EL (cell line): Measurements from ENCODE around the gene TGFBR3.

Experiments used
- DNase-seq: peaks from one replicate; pipeline ENCODE4 v3.0.0-alpha.2; 2016

The TGFBR3 gene

DNA sequence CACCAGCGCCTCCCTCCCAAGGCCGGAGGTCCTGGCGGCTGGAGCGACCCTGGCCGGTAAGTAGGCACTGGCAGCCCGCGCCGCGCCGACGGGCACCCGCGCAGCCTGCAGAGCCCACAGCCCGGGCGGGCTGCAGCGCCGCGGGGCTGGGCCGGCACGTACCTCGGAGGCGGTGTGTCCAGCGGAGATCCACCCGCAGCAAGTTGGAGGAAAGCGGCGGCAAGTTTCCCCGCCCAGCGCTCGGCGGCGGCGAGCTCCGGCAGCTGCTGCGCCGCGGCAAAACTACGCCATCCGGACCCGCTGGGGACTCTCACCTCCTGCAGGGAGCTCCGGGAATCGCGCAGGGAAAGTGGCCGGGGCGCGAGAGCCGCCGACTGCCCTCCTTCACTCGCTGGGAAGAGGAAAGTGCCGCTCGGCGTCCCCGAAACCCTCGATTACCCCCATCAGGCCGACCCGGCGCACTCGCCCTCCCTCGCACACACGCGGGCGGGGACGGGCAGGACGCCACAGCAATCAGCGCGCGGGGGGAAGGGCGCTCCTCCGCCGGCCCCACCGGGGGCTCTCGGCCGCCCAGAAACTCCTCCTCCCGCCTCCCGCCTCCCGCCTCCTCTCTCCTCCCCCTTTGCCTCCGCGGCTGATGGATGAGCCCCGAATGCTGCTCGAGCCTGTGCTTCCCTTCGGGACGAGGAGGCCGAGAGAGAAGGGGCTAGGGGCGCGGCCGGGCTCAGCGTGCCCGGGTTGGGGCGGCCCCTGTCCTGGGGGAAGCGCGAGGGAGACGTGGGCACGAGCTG lies at the start of gene TGFBR3:
TSS of gene TGFBR3 (minus strand) at position 436 of the 791 bp plus-strand sequence. CDS start 24,620 bp downstream, outside the sequence.
- DNase-seq, result peak; percentile 93

DNA sequence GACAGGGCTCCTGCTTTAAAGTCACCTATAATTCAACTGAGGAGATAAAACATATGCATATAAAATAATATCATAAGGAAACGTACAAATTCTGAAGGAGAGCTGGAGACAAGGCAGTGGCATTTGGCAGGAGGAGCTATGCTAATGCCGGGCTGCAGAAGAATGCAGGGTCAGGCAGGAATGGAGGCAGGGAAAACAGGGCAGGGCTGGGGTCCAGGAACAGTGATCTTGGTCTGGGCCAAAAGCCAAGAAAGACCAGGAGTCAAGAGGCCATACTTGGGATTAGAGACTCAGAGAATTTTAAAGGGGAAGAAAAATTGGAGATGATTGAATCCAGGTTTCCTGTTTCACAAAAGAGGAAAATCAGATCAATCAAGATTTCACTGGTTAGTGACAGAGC lies 43.3 kb upstream of the TGFBR3 start:
- DNase-seq, result peak; percentile 17

DNA sequence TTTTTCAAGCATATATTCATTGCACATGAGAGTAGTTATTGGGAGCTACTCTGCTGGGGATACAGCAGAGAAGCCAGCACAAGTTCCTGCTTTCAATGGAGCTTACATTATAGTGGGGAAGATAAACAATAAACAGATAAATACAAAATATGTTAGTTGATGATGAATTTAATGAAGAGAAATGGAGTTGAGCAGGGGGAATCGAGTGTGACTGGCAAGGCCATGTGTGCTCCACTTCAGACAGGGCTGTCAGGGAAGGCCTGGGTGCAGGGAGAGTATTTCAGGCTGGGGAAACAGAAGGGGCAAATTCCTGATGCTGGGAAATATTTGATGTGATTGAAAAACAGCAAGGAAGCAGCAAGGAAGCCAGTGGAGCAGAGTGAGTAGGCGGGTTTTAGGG lies 42.1 kb upstream of the TGFBR3 start:
- no peak for DNase-seq

DNA sequence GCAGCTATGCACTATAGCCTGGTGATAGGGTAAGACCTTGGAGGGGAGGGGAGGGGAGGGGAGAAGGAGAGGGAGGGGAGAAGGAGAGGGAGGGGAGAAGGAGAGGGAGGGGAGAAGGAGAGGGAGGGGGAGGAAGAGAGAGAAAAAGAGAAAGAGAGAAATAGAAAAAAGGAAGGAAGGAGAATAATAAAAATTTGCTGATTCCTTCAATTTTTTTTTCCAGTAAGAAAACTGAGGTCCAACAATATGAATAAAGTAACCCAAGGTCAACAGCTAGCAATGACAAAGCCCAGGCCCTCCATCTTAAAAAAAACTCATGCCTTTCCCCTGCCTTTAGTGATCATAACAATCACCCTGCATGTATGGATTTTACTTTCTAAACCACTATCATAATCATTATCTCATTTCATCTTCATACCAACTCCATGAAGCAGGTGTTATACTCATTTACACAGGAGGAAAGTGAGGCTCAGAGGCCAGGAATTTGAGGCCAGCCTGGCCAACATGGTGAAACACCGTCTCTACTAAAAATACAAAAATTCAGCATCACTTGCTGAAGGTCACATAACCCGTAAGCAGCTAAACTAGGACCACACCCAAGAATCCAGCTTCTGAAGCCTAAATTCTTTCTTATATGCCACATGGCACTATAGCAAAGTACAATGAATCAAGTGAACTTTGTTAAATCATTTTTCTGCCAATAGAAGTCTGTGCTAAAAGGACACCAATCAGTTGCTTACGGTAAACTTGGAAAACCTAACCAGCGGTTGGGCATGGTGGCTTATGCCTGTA lies 39.9 kb upstream of the TGFBR3 start:
- DNase-seq, result no peak

DNA sequence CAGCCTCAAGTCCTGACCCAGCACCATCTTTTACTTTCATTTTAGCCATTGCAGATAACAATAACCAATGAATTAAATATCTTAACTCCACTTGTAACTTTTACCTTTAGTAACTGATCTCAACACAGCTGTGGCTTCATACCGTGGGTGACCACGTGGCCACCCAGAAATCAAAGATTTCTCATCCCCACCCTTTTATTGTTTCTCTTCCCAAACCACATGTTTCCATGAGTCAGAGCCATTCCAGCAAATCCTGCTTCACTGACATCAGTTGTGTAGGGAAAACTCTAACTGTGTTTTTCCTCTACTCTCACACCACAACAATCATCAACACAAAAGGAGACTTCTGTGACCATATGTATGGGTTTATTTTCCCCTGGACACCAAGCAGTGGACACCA lies 38.2 kb upstream of the TGFBR3 start:
- peak; percentile 71 for DNase-seq

DNA sequence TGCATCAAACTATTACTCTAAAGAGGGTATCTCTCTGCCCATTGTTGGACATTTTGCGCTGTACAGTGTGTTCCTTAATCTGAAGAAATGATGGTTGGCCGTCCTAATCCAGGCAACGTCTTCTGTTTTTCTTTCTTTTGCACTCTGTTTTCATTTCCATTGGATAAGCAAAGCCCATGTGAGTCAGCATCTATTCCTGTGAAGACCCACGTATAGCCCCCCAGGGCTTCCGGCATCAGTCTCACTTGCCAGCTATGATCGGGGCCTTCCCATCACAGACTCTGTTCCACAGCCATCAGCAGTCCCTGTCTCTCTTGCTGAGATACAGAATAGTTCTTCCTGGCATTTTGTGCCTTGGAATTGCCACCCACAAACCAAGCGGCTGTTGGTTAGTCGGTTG lies 34.0 kb upstream of the TGFBR3 start:
- no peak for DNase-seq

DNA sequence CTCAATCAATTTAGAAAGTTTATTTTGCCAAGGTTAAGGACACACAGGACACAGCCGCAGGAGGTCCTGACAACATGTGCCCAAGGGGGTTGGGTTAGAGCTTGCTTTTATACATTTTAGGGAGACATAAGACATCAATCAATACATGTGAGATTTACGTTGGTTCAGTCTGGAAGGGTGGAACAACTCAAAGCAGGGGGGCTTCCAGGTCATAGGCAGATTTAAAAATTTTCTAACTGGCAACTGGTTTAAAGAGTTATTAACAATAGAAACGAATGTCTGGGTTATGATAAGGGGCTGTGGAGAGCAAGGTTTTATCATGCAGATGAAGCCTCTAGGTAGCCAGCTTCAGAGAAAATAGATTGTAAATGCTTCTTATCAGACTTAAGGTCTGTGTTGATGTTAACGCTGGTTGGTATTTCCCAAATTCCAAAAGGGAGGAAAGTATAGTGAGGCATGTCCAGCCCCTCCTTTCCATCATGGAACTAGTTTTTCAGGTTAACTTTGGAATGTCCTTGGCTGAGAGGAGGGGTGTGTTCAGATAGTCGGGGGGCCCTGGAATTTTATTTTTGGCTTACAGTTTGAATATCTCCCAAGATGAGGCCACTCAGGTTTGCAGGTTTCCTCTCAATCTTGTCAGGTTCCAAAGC lies 31.0 kb upstream of the TGFBR3 start:
- no peak for DNase-seq

DNA sequence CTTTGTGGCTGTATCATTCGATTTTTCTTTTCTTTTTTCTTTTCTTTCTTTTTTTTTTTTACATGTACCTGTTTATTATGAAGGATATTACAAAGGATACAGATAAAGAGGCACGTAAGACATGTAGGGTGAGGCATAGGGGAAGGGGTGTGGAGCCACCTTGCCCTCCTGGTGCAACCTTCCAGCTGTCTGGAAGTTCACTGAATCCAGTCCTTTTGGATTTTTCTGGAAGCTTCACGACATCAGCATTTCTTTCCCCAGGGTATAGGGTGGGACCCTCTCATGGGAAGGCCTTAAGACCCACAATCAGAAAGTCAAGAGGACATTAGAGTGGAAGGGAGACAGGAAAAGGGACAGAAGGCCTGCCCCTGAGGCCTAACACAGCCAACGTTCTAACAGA lies 30.1 kb upstream of the TGFBR3 start:
- DNase-seq, result no peak

DNA sequence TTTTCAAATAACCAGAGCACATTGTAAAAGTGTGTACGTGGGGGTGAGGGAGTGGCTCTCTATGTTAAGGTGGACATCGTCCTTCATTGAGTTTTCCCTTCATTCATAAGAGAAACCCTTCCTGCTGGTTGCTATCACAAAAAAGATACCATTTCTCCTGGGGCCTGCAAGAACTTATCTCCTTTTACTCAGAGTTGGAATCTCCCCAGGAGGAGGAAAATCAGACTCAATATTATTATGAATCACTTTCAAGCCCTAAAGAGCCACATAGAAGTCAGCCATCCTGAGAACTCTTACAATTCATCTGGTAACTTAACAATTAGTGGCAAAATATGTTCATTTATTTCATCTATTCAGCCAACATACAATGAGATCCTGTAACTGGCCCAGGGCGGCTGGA lies 27.1 kb upstream of the TGFBR3 start:
- DNase-seq, result no peak

DNA sequence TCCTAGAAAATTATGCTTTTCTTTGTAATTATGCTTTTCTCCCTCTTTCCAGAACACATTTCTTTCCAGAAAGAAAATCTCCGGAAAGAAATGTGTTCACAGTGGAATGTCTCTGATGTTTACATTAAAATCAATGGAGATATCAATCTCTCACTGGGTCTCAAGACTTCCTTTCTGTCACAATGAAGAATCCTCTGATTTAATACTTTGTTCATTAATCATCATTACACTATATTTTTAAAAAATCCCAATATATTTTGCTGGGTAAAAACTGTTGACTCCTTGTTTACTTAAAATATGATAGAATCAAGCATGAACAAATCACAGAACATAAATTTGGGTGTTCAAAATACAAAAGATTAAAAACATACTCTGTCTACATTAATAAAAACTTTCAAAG lies 26.3 kb upstream of the TGFBR3 start:
- peak; percentile 21 for DNase-seq

DNA sequence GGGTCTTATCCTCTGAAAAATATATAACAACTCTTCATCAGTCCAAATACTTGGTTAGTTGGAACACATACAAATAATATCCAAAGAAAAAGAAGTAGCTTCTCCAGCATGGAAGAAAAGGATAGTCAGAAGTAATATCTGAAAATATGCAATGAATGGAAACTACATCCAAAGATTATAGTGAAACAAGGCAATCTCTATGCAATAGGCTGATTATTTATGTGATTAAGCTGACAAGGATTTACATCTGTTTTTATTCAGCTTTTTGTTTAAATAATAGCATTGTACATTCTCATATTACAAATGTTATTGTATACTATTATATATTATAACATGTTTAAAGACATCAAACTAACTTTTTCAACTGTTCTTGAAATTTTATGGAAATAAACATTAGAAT lies 15.3 kb upstream of the TGFBR3 start:
- DNase-seq, result no peak

DNA sequence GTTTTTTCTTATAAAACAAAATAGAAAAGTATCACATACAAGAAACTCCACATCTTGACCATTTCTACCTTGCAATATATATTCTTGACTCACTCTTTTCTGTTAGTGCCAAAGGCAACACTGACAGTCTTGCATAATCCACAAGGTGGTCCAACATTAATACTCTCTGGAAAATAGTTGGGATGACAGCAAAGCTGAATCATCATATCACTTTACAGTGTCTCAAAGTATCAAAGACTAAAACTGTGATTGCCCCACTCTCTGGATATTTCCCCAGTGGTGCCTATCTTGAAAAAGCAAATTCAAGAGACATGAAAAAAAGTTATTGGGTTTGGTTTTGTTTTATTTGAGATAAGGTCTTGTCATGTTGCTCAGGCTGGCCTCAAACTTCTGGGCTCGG lies 14.6 kb upstream of the TGFBR3 start:
- peak; percentile 92 for DNase-seq

DNA sequence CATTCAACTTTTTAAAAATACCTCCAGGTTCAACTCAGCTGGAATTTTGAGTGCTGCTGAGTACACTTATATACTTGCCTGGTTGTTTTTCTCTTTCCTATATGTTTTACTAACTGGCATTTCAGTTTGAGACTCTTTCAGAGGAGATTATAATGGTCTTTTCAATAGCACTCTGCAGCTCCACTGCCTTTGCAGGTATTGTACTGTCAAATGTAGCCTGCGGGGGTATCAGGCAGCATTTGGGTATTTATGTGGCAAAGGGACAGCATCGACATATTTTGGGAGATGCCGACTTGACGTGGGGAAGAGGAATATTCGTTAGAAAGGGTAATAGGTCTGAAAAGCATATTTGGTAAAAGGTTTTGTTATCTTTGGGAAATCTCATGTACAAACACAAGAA lies 11.1 kb upstream of the TGFBR3 start:
- DNase-seq, result no peak

DNA sequence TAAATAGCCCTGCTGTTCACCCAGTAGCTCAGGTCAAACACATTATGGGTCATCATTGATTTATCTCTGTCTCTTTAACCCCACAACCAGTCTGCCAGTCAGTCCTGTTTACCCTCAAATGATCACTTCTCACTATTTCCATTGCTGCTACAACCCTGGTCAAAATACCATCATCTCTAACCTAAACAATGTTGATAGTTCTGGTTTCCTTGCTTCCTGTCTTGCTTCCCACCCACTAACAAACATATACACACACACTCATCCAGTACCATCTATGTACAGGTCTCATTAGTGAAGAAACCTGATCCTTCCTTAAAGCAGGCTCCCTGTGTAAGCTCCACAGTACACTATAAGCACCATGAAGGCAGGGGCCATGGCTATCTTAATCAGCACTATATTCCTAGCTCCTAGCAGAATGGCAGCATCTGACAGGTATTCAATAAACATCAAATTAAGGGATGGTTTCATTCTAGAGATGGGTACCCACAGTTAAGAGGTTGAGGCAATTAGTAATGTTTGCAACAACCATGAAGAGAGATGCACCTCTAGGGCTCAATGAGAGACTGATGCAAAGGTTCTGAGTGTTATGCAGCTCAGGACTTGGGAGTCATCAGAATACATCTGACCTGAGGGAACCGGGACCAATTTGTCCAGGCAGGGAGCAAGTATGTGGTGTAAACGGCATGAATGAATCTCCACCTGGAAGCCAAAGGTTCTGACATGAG lies 10.0 kb upstream of the TGFBR3 start:
- DNase-seq, result no peak

DNA sequence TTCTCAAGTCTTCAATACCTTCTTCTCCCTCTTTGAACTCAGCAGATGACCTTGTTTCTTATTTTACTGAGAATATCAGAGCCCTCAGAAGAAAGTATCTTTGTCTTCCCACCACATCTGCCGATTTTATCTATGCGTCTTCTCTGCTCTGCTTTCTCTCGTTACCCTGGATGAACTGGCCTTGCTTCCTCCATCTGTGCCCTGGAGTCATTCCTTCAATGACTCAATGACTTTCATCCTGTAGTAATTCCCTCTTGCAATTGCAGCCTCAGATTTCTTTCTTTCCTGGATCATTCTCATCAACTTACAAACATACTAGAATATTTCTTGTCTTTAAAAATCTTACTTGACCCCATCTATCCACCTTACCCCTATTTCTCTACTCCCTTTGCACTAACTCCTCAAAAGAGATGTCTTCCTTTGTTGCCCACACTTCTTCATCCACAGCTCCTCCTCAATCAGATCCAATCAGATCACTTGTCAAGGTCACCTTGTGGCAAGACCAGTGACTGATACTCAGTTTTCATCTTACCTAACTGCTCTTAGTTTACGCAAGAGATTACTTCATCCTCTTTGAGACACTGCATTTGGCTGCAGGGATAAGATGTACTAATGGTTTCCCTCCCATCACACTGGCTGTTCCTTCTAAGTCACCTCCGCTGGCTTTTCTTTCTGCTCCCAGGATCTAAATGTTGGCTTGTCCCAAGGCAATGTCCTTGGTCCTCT lies 8.2 kb upstream of the TGFBR3 start:
- peak; percentile 58 for DNase-seq

DNA sequence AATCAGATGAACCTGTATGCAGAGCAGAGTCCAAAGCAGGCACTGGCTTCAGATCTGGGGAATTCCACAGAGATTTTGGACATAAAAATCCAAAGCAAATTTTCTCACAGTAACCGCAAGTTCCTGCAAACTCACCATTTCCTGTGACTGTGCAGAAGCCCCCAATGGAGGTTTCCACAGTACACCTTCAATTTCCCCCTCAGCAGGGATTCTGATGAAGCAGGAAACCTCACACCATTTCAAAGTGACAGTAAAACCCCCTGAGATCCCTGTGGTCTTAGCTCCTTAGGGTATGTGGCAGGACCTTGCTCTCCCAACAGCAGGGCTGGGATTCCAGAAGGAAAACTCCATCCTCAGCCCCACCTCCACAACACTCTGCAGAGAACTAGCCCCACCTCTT lies 6.0 kb upstream of the TGFBR3 start:
- peak; percentile 64 for DNase-seq

DNA sequence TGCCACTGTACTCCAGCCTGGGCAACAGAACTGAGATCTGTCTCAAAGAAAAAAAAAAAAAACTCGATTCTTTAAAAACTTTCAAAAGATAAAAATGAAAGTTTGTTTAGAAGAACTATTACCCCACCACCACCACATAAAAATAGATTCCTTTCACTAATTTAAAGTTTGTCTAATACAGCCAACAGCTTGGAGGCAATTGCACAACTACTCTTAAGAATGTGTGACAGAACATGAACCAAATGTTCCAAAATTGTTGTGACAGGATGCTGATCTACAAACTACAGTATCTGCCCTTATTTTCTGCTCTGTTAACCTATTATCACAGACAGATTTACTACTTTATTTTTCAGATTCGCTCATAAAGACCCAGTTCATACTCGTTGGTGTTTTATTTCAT lies 5.5 kb upstream of the TGFBR3 start:
- peak; percentile 59 for DNase-seq

DNA sequence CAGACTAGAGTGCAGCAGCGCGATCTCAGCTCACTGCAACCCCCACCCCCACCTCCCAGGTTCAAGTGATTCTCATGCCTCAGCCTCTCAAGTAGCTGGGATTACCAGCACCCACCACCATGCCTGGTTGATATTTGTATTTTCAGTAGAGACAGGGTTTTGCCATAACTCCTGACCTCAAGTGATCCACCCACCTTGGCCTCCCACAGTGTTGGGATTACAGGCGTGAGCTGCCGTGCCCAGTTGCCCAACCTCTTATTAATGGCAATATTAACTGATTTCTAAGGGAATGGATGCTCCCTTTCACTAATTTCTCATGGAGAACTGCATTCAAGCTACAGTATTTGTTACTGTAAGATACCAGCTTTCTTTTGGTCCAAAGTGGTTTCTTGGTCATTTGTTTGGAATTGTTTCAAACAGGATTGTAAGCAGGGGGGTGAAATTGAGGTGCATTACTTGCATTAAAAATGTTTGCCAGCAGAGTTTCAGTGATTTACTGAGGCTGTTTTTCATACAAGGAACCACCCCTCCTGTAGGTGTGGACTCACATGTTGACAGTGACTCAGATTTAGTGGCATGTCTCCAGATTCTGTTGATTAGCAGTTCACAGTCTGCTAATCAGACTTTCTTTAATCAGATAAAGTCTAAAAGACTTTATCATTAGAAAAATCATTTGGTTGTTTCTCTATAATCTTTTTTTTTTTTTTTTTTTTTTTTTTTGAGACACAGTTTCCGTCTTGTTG lies 3.9 kb upstream of the TGFBR3 start:
- peak; percentile 43 for DNase-seq

DNA sequence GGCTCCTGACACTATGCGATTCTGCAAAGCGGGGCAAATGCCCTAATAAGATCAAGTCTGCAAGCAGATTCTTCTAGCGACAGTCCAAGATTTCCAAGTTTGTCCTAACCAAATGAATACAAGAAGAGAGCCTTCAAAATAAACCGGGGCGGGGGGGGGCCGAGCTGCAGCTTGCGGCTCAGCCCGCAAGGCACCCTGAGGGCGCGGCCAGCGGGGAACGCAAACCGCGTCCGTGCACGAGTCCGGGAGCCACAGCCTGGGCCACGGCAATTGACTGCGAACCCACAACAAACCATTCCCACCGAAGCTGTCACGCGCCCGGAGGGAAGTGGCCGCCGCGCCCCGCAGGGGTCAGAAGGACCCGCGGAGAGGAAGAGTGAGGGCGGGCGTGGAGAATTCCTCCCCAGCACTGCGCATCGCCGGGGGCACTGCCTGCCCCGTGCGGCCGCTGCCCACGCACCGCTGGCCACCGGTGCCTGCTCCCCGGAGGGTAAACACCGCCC lies 687 bp downstream of the TGFBR3 start:
- DNase-seq, result peak; percentile 47

DNA sequence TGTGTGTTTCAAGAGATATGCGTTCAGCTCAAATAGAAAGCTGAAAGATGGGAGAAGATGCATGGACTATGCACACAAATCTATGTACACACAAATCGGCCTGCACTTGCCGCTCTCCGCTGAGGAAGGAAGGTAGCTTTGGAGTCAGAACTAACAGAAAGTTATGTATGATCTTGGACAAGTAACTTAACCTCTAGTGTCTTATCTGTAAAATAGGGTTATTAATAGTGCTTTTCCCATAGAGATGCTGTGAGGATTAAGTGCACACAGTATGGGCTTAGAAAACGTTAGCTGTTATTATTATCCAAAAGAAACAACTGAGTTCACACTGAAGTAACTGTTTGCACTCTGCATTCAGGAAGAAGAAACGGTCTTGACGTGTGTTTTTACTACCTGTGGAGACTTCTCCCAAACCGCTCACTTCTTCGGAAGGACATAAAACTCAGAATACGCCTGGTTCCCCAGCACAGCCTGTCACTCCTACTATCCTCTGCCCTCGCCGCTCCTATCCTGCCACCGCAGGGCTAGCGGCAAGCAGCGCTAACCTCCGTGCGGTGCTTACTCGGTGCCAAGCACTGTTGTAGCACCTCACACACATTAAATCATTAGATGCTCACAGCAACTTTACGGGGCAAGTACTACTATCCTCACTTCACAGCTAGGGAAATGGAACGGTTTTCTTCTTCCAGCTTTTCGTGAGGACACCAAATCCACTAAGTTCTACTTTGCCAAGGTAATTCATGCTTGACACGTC lies 1.3 kb downstream of the TGFBR3 start:
- peak; percentile 41 for DNase-seq

DNA sequence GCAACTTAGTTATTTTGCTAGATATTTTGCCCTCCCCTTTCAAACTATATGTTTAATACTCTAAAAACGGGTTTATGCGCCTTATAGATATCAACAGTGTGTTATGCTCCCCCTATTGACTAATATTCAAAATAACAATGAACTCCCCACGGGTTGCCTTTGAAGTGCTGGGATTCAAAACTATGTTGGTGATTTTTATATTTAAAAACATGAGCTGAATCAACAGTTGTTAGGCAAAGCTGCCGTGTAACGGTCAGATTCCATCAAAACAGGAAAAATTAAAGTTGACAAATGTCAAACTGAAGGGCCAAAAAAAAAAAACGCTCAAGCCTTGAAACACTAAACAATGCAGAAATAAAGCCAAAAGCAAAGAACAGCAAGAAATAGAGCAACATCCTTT lies 2.5 kb downstream of the TGFBR3 start:
- peak; percentile 53 for DNase-seq
